ENCODE results near the gene RALGPS2.
"Not testable (repeated sequence)": the region's sequence is repeated elsewhere in the genome, so short reads cannot be mapped to it uniquely, and the experiment has no call there.

The RALGPS2 gene

DNA sequence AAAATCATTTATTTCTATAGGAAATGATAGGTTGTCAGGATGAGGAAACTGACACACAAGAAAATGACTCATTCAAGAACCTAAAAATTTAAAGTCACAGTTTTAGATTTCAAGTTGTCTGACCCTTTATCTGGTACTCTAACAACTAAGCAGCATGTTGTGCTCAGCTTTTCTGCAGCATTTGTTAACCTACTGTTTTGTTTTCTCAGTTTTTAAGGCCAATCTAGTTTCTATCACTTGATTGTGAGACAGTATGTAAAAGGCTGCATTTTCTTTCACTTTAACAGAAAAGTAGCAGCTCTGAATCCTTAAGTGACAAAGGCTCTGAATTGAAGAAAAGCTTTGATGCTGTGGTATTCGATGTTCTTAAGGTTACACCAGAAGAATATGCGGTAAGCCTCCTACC lies 59.1 kb downstream of the RALGPS2 start:
- no peak for DNase-seq

DNA sequence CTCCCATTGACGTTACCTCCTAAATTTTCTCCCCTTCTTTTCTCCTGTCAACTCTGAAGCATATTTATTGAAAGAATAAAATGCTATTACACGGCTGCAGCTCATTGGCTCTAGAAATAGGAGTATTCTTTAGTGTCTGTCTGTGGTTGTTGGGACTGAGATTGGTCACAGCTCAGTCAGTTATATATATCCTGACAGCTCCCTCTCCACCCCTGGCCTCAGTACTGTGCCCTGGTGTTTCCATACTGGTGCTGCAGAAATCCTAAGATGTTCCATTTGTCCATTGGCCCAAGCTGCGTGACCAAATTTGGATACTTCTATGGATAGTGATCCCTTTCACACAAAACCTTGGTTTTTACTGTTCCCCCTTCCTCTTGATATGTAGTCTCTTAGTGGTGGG lies 67.3 kb downstream of the RALGPS2 start:
- DNase-seq: no peak

DNA sequence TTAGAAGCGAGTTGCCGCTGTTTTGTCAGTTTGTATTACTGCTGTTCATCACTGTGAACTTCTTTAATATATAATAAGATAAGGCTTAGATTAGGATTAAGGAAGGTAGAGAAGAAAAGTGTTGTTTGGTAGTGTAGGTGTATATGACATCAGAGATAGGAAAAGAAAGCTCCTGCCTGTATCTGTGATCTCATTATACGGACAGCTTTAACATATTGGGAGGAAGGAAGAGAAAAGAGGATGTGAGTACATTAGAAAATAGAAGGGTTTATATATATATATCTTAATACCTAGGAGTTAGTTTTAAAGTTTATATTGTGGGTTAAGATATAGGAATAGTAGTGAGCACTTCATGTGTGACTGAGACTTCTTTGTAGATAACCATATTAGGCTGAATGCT lies 71.0 kb downstream of the RALGPS2 start:
- DNase-seq: no peak

DNA sequence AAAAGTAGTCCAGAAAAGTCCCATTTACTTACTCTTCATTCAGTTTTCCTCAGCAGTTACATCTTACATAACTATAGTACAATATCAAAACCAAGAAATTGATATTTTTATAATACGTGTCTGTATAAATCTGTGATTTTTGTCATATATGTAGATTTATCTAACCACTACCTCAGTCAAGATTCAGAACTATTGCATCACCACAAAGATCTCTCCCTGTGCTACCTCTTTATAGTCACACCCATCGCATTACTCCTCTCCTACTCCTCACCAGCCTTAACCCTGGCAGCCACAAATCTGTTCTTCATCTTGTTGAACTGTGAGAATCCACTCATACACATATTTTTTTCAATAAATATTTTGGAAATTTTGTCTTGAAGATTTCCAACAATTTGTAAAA lies 72.5 kb downstream of the RALGPS2 start:
- no peak for DNase-seq

DNA sequence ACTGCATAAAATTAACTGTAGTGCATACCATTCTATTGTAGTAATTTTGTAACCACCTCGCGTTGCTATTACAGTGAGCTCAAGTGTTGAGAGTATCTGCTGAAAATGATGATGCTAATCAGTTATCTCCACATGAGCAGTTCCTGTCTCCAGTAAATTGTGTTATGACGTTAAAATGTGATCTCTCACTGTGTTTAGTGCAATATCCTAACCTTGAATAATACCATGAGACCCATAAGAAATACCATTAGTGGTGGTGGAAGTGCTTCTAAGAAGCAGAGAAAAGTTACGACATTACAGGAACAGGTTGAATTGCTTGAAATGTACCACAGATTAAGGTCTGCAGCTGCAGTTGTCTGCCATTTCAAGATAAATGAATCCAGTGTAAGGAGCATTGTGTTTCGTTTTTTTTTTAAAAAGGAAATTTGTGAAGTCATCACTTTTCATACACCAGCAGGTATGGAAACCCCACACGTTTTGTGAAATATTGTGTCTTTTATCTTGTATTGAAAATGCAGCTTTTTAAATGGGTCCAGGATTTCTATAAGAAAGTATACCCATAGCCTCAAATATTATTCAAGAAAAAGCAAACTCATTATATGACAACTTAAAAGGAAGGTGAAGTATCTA lies 73.3 kb downstream of the RALGPS2 start:
- DNase-seq: no peak

DNA sequence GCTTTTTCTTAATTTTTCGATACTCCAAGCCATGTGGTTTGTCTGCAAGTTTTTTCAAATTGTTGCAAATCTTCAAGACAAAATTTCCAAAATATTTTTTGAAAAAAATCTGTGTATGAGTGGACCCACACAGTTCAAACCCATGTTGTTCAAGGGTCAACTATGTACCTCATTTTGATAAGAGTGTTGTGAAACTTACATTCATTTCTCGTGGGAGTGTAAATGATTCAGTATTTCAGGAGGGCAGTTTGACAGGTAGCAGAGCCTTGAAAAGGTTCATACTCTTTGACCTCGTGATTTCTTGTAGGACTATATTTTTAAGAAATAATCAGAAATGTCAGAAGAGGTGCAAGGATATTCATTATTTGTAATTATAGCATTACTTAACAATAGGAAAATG lies 77.8 kb downstream of the RALGPS2 start:
- DNase-seq: no peak

DNA sequence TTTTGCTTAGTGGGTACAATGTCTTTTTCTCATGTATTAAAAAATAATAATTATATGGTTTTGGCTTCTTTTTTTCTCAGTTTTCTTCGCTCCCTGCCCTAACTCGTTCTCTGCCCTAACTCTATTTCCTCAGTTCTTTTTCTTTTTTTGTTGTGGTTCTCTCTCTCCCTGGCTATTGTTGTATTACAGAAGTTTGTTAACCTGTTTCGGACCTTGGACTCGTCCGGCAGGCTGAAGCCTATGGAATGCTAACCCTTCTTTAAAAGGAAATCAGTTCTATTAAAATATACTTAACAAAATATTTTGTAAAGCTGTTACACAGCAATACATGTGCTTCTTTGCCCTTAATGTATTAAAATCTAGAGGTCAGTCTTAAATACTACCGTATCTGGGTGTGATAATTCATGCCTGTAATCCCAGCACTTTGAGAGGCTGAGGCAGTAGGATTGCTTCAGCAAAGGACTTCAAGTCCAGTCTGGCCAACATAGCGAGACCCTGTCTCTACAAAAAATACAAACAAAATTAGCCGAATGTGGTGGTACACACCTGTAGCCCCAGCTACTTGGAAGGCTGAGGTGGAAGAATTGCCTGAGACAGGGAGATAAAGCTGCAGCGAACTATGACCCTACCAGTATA lies 81.7 kb downstream of the RALGPS2 start:
- no peak for DNase-seq

DNA sequence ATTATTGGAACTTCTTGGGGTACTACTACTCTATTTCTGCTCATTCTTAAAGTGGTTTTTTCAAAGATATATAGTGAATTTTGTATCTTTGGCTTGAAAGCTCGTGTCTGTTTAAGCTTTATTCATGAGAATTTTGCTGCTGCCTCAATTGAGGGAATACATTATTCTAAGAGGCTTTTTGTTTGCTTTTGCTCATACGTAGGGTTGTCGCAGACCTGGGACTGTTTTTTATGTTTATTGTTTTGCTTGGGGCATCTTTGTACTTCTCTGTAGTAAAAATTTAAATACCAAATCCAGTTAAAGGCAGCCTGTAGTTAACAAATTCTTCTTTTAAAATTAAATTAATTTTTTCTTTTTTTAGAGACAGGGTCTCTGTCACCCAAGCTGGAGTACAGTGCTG lies 83.5 kb downstream of the RALGPS2 start:
- DNase-seq: no peak

DNA sequence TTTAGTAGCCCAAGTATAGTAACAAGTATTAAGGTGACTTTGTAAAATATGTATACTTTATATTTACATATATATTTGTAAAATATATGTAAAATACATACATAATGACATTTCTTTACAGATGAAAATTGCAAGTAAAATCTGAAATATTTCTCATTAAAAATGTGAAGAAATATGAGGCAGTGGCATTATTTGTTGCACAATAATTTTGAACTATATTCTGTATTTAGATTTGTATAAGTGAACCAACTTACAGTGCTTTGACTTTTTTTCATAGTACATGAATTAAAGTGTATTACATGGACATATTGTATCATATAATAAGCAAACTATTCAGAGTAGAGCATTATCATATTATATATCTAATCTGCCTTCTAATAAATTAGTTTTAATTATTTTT lies 85.5 kb downstream of the RALGPS2 start:
- no peak for DNase-seq

DNA sequence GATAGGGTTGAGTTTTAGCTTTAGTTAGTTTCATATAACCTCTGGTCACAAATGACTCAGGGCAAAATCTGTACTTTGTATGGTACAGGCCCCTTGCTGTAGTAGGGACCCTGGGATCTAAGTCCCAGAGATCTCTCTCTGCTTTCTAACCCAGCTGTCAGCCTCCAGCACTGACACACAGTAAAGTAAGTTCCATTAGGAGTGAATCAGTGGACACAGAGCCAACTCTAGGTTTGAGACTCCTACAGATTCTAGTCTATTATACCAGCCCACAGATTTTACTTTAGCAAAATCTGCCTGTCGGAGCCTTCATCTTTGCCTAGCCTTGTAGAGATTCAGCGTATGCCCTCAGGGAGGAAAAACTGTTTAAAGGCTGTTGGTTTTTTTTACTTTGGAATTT lies 93.4 kb downstream of the RALGPS2 start:
- DNase-seq: no peak

DNA sequence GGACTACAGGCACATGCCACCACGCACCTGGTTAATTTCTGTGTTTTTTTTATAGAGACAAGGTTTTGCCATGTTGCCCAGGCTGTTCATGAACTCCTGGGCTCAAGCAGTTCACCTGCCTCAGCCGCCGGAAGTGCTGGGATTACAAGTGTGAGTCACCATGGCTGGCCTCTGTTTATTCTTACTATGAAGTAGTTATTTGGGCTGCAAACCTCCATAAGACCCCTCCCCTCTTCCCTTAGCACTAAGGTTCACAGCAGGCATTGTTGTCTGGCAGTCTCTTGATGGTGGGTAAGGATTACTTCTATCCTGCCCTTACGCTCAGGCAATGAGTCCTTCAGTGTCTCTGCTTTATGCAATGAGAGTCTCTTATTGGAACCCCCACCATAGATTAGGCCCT lies 94.1 kb downstream of the RALGPS2 start:
- no peak for DNase-seq

DNA sequence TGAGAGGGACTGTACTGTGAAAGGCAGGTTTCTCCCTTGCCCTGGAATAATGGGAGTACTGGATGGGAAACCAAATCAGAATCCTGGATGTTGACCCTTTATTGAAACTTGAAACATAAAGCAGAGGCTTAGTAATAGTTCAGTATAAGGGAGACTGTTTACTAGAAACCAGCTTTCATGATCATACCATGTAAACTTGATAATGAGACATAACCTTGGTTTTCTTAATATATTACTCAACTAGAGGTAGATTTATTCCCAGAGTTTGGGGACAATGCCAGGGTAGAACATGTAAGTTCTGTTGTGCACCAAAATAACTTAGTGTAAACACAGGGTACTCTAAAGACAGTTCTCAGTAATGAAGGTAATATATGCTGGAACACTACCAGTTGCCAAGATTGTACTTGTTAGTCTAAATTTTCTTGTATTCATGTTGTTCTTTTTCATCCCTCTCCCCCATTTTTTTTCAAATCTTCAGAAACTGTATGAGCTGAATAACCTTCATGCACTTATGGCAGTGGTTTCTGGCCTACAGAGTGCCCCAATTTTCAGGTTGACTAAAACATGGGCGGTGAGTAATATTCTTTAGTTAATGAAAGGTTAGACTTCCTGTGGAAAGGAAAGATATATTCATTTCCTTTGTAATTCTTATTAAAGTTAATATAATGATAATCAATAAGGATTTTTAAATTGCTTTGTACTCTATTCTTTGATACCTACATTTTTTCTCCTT lies 96.3 kb downstream of the RALGPS2 start:
- DNase-seq: no peak

DNA sequence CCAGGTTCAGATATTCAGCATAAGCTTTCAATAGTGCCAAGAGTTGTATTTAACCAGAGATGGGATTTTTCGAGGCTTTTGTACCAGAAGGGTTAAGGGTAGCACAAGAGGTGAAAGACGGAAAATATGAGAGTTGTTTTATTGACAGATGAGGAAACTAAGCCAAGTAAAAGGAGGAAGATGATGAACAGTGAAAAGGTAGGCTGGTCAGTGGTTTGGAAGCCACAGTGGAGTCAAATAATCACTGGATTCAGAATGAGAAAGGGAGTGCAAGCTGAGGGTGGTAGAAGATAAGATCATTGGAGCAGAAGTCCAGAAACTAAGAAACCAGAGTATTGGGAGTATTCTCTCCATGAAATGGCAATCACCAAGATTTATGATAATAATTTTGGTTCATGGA lies 100.1 kb downstream of the RALGPS2 start:
- DNase-seq: no peak

DNA sequence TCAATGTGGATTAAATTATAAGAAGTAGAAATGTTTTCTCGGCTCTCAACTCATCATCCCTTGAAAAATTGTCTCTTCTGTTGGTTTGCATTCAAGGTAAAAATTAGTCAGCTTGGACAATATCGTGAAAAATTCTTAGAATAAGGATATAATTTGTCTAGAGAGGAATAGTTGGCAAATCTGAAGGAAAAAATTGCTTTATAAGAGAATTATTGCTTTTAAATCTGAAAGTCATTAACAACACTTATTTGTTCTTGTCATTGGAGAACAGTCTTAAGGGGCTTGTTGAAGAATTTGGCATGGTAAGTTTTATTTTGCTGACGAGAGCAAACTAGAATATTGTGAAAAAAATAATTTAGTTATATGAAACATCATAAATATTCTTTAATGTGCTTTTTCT lies 119.4 kb downstream of the RALGPS2 start:
- DNase-seq: no peak

DNA sequence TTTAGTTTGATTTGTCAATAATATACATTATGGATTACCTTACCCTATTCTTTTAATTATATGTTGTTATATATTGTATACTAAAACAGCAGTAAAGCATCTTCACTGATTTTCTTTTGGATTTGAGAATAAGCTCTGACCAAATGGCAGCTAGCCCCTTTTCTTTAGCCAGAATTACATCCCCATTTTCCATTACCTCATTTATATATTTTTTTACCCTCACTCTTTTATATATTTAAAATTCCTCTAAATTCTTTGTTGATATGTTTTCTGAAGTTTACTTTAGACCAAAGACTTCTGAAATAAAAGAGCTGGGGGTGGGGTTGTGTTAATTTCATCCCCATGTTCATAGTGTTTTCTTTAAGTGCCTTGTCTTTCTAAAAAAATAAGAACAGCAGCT lies 121.3 kb downstream of the RALGPS2 start:
- no peak for DNase-seq

DNA sequence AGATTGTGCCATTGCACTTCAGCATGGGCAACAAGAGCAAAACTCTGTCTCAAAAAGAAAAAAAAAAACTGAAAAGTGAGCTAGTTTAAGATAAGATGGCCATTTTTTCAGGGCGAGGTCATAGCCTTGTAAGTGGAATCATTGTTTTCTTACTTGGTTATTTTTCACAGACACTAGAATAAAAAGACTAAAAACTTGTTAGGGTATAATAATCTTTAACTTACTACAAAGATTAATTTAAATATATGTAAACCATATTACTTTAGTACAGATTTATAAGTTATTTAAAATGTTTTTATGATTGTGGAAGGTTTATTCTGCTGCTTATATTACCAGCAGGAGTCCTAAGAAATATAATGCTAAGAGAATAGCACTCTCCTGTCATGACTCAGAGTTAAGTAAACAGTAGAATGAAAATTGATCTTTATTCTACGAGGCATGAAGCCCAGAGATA lies 122.4 kb downstream of the RALGPS2 start:
- DNase-seq: no peak

DNA sequence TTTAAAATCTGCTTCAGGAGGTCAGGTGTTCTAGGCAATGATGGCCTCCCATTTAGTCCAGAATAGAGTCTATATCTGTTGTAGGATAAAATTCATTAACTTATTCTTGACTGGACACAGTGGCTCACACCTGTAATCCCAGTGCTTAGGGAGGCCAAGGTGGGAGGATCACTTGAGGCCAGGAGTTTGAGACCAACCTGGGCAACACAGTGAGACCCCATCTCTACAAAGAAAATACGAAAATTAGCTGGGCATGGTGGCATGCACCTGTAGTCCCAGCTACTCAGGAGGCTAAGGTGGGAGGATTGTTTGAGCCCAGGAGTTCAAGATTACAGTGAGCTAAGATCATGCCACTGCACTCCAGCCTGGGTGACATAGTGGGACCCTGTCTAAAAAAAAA lies 122.9 kb downstream of the RALGPS2 start:
- DNase-seq: not testable (repeated sequence)

DNA sequence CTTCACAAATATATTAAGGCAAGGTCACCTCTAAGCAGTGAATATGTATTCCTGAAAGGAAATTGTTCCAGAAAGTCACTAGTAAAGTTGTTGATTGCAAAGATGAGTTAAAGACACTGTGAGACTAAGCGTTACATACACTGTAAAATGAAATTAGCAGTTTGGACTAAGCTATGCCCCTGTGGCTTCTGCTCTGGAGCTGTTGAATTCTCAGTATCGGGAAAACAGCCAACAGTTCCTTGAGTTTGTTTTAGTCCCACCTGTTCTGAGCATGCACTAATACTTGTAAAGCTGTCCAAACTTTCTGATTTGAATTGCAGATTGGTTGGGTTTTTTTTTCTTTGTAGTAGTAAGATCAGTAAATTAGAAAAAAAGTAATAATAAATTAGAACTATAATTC lies 124.9 kb downstream of the RALGPS2 start:
- no peak for DNase-seq

DNA sequence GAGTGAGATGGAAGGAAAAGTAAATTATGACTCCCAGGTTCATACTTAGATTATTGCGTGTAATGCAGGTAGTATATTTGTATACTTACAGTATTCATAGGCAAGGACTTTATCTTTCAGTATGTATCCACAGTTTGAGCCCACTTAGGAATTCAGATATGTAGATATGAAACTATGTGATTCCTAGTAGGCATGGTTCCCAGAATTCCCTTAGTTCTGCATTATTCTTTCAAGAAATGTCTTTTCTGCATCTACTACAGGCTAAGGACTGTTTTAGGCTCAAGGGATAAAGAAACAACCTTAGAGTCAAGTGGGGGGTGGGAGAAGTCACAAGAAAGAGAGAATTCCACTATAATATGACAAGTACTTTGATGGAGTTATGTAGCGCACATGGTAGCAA lies 132.1 kb downstream of the RALGPS2 start:
- no peak for DNase-seq

DNA sequence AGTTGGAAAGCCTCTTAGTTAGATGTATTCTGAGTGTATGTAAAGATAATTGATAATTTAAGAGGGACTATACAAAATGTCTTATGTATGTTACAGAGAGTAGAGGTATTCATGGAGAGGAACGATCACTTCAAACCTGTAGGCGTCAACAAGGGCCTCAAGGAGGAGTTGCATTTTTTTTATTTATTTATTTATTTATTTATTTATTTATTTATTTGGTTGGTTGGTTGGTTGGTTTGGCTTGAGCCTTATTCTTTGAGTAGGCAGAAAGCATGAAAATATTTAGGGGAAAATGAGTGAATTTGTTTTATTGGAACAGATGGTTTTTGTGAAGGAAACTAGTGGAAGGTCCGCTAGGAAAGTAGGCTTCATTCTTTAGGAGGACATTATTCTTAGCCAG lies 137.4 kb downstream of the RALGPS2 start:
- no peak for DNase-seq

DNA sequence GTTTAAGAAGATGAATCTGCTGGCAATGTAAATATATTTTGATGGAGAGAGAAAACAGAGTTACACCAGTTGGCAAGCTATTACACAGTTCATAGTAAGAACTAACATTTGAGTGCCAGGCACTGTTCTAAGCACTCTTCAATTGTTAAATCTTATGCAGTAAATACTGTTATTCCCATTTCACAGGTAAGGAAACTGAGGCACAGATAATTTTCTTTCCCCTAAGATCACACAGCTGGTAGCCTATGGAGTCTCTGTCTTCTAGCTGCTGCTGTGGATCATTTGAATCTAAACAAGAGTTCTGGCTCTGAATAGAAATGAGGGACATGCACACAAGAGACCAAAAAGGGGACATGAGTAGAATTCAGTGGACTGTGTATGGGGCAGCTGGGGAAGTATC lies 137.8 kb downstream of the RALGPS2 start:
- DNase-seq: no peak

DNA sequence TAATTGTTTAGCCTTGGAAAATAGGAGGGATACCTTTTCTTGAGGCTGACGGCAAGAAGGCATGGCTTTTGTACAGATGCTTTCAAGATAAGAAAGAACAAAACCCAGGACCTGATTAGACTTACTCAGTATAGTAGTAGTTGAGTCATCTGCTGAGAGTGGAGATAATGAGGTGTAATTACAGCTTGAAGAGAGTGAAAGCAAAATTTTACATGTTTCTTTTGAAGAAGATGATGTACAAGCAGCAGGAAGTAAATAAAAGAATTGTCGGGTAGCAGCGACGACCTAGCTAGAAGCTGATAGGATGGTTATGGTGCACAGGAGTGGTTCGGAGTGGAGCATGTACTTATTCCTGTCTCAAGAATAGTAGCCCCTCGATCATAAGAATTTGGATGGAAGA lies 139.3 kb downstream of the RALGPS2 start:
- DNase-seq: no peak

DNA sequence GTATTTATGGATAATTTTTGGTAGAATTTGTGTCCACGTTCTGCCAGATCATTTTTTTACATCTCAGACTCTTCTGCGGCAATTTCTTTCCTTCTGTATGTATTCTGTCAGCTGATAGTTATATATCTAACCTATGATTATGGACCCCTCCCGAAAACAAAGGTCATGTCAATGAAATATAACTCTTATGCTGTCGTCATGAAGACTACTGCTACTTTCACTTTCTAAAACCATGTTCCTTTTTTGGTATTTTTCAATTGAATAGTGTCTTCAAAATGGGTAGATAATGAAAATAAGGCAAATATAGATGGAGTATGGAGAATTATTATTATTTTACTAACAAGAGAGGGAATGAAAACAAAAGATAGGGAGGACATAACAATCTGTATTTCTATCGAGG lies 142.6 kb downstream of the RALGPS2 start:
- no peak for DNase-seq

DNA sequence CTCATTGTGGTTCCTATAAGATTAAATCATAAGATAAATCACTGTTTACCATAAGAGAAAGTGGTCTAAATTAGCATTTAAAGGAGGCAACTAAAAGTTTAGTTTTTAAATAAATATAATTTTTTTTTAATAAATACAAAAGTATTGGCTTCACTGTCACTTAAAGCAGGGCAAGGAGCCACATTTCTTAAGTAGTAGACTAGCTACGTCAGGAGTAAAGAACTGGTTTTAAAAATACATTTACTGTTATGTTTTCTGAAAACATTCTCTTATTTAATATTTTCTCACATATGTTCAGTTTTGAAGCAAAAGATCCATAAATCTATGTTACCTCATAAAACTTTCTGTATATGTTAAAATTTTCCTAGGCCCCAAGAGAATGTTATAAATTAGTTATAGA lies 143.7 kb downstream of the RALGPS2 start:
- DNase-seq: no peak

Measured in CD4-positive, alpha-beta T cell treated with Interferon gamma for 1 hour (primary cell).